ENCODE results near the gene TNFRSF8. TPM values are rescaled to one million over a fixed set of nuclear protein-coding genes. Genes with fewer than 3 reads are reported as not detected.

The TNFRSF8 gene
- polyA plus RNA-seq, 2 of the 4 experiments (the other 2 are of a cell fraction) = 0.05 TPM; not detected in 1

- ChIA-PET POLR2A (interaction anchor here (0.7 kb wide), 1 partner anchor 144 kb away, joined by 3 read pairs; no protein-coding TSS in a partner anchor), CTCF (interaction anchor here (0.6 to 2.9 kb wide), 4 partner anchors 11 to 219 kb away, joined by 3 to 12 read pairs (median 4); no protein-coding TSS in a partner anchor)
- TF ChIP-seq MAFK (IDR thresholded peaks at IDR 0.05; ENCODE audit: partially characterized antibody) (peak; percentile 78), ESRRA (IDR thresholded peaks at IDR 0.05; ENCODE audit: borderline replicate concordance, low read length) (no peak), FOSL2 (IDR thresholded peaks at IDR 0.05) (no peak), FOSL2 (CRISPR knock-in tag; IDR thresholded peaks at IDR 0.05) (peak; percentile 66), EP300 (IDR thresholded peaks at IDR 0.05) (no peak)
- WGBS (ENCODE audit: missing lambda C conversion rate) = 7% methylated on average over 6 of the region's 9 CpGs
- no peak for FAIRE-seq
- Histone ChIP-seq H3K4me3 (no peak overlapping the region), H3K4me1 (peaks cover 8% of the 10 kb centered on the region; the same call in 1 of the 3 replicates), H3K4me2 (peak overlapping the region; percentile 19; the same call in 1 of the 3 replicates), H3K9me3 (no peaks in the 10 kb centered on the region), H3K27ac (peak overlapping the region in 1 of 2 experiments; percentile 68; a peak in 2 of 6 replicates)
- peak; percentile 84 to 89 for ATAC-seq
- DNase-seq (ENCODE audit: low read depth in 1 of 2, low spot score in 1 of 2) = peak; percentile 38 to 50
Observed at GRCh38 chr1:12052008-12052573, 11.0 kb upstream of the TNFRSF8 start.

DNA sequence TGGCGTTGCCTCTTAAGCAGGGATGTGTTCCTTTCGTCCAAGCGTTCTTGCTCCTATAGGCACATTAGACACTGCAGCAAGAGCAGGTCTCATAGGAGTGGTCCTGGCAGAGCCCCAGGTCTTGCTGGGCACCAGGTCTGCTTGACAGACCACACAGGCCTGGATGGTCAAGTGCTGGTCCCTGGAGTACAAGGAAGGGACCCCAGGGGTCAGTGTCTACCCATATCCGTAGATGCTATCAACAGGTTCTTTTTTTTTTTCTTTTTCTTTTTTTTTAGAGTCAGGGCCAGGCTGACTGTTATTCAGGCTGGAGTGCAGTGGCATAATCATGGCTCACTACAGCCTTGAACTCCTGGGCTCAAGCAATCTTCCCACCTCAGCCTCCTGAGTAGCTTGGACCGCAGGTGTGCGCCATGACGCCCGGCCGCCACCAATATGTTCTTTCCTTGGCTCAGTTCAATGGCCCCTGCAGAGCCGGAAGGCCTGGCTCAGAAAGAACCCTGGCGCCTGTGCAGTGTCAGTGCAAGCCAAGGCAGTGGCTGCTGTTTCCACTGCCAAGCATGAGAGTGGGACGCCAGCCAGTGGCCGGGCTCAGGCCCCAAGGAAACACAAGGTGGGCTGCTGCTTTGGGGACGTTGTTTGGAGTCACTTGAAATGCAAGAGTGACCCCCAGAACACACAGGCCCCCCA, 10.0 kb upstream of the TNFRSF8 start:
- Histone ChIP-seq H3K27ac (no peak overlapping the region), H3K4me3 (no peak overlapping the region), H3K4me1 (peaks cover 8% of the 10 kb centered on the region; the same call in 1 of the 3 replicates), H3K9me3 (no peaks in the 10 kb centered on the region), H3K4me2 (no peak overlapping the region)
- peak in 1 of 2 experiments; percentile 45; a peak in 1 of 6 replicates for ATAC-seq
- 86% methylated on average over 13 of the region's 14 CpGs for WGBS (ENCODE audit: missing lambda C conversion rate)
- TF ChIP-seq, protein P1, sequence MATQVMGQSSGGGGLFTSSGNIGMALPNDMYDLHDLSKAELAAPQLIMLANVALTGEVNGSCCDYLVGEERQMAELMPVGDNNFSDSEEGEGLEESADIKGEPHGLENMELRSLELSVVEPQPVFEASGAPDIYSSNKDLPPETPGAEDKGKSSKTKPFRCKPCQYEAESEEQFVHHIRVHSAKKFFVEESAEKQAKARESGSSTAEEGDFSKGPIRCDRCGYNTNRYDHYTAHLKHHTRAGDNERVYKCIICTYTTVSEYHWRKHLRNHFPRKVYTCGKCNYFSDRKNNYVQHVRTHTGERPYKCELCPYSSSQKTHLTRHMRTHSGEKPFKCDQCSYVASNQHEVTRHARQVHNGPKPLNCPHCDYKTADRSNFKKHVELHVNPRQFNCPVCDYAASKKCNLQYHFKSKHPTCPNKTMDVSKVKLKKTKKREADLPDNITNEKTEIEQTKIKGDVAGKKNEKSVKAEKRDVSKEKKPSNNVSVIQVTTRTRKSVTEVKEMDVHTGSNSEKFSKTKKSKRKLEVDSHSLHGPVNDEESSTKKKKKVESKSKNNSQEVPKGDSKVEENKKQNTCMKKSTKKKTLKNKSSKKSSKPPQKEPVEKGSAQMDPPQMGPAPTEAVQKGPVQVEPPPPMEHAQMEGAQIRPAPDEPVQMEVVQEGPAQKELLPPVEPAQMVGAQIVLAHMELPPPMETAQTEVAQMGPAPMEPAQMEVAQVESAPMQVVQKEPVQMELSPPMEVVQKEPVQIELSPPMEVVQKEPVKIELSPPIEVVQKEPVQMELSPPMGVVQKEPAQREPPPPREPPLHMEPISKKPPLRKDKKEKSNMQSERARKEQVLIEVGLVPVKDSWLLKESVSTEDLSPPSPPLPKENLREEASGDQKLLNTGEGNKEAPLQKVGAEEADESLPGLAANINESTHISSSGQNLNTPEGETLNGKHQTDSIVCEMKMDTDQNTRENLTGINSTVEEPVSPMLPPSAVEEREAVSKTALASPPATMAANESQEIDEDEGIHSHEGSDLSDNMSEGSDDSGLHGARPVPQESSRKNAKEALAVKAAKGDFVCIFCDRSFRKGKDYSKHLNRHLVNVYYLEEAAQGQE (IDR thresholded peaks at IDR 0.05) = no peak
- no peak for TF ChIP-seq HEYL (CRISPR knock-in tag; IDR thresholded peaks at IDR 0.05)
- no peak for TF ChIP-seq RFX5 (IDR thresholded peaks at IDR 0.05)
- TF ChIP-seq GATA3 (IDR thresholded peaks at IDR 0.05; ENCODE audit: borderline replicate concordance) = no peak
- no peak for TF ChIP-seq ZC3H11A (IDR thresholded peaks at IDR 0.05)
- no peak for TF ChIP-seq POLR2AphosphoS2 (conservative IDR thresholded peaks at IDR 0.05; ENCODE audit: low read length)
- TF ChIP-seq ZFP36 (IDR thresholded peaks at IDR 0.05; ENCODE audit: borderline replicate concordance, partially characterized antibody) = no peak
- no peak for TF ChIP-seq BHLHE40 (IDR thresholded peaks at IDR 0.05; ENCODE audit: low read depth, low read length)
- no peak for TF ChIP-seq KDM5A (IDR thresholded peaks at IDR 0.05)
- TF ChIP-seq MYC (IDR thresholded peaks at IDR 0.05; ENCODE audit: borderline replicate concordance, low read length) = no peak
- TF ChIP-seq FOXS1 (CRISPR knock-in tag; IDR thresholded peaks at IDR 0.05) = no peak
- no peak for TF ChIP-seq RAD21 (conservative IDR thresholded peaks at IDR 0.05 in 1 of 2, IDR thresholded peaks at IDR 0.05 in 1 of 2)
- POLR2A ChIA-PET = no interaction called here
- no peak for FAIRE-seq
- CTCF ChIA-PET = no interaction called here
- no peak for DNase-seq (ENCODE audit: low read depth in 1 of 2, low spot score in 1 of 2)

DNA sequence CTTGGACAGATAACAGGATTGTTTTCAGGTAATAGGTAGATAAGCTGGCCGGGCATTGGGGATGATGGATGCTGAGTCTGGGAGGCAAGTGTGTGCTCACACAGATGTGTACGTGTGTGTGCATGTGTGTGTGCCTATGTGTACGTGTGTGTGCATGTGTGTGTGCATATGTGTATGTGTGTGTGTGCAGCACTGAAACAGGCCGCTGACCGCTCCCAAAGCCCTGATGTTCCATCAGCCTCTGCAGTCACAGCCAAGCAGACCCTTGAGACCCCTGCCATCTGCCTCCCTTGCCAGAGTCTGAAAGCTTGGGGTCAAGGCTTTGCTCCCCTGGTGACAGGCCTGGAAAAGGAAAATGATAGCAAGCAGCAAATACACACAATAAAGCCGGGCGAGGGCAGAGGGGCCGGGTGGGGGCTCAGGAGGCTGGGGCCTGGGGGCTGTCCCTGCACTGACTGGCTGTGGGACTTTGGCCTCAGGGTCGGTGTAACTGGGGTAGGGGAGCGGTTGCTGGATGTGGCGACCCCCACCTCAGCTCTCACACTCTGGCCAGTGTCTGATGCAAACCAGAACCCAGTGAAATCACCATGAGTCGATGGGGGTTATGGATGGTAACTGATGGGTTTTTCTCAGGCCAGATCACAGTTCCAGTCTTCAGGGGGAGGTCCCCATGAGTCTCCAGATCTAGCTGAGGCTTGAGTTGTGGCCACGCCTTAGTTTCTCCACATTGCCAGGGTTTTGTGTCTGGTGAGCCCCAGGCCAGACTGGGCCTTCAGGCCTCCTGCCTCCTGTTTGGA, 9.2 kb upstream of the TNFRSF8 start:
- ChIA-PET CTCF (interaction anchor here (0.6 kb wide), 1 partner anchor 26 kb away, joined by 3 read pairs; no protein-coding TSS in a partner anchor), POLR2A (no interaction called here)
- Histone ChIP-seq H3K4me2 (no peak overlapping the region), H3K9me3 (no peaks in the 10 kb centered on the region), H3K4me3 (no peak overlapping the region), H3K4me1 (peaks cover 8% of the 10 kb centered on the region; the same call in 1 of the 3 replicates), H3K27ac (no peak overlapping the region)
- ATAC-seq = no peak
- no peak for TF ChIP-seq TP53 (CRISPR knock-in tag; IDR thresholded peaks at IDR 0.05)
- no peak for TF ChIP-seq RARB (CRISPR knock-in tag; IDR thresholded peaks at IDR 0.05)
- no peak for TF ChIP-seq NPAS2 (CRISPR knock-in tag; IDR thresholded peaks at IDR 0.05; ENCODE audit: borderline replicate concordance)
- no peak for FAIRE-seq
- no peak for DNase-seq (ENCODE audit: low read depth in 1 of 2, low spot score in 1 of 2)
- 74% methylated on average over 5 of the region's 13 CpGs for WGBS (ENCODE audit: missing lambda C conversion rate)

Data from A549 (cell line).